Fibroblast of lung (primary cell): ENCODE data around the gene PHC1.

ENCODE experiments used
- EZH2 ChIP-seq: IDR thresholded peaks from 2 replicates; pipeline ENCODE4 v1.5.1; 2012; ENCODE audit warnings: low read length, control low read depth, mild to moderate bottlenecking; ENCODE audit errors: missing control alignments
- TF ChIP-seq, protein P1 (sequence below), 2 donors: IDR thresholded peaks in 1 of 2; conservative IDR thresholded peaks in 1 of 2; 1 replicate in 1 of 2; 2 replicates in 1 of 2; pipeline ENCODE4 v1.5.1; 2011 to 2012; ENCODE audit warnings: low read length in 2 of 2, control low read depth in 1 of 2, inconsistent platforms in 1 of 2, low read depth in 1 of 2, mild to moderate bottlenecking in 1 of 2

DNA sequence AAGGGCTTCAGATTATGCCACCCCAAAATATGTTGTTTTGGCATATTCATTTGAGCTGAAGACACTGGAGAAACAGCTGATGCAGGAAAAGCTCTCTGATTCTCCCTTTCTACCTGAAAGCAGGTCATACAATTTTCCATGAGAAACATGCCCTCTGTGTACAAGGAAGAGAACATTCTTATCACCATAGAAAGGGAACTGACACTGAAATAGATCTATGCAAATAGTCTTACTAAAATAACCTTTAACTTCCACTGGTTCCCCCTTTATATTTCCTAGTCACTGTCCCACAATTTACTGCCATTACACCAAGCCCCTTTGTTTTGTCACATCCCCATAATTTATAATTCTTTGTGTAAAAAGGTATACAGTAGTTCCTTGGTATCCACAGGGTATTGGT is 9.6 kb upstream of the PHC1 start:
- TF ChIP-seq, protein P1, sequence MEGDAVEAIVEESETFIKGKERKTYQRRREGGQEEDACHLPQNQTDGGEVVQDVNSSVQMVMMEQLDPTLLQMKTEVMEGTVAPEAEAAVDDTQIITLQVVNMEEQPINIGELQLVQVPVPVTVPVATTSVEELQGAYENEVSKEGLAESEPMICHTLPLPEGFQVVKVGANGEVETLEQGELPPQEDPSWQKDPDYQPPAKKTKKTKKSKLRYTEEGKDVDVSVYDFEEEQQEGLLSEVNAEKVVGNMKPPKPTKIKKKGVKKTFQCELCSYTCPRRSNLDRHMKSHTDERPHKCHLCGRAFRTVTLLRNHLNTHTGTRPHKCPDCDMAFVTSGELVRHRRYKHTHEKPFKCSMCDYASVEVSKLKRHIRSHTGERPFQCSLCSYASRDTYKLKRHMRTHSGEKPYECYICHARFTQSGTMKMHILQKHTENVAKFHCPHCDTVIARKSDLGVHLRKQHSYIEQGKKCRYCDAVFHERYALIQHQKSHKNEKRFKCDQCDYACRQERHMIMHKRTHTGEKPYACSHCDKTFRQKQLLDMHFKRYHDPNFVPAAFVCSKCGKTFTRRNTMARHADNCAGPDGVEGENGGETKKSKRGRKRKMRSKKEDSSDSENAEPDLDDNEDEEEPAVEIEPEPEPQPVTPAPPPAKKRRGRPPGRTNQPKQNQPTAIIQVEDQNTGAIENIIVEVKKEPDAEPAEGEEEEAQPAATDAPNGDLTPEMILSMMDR (conservative IDR thresholded peaks at IDR 0.05 in 1 of 2, IDR thresholded peaks at IDR 0.05 in 1 of 2; ENCODE audit: low read depth in 1 of 2, low read length in 2 of 2), result no peak
- no peak for TF ChIP-seq EZH2
